GM23338 (cell line): Measurements from ENCODE around the gene CMPK1. TPM values are rescaled to one million over a fixed set of nuclear protein-coding genes. Genes with fewer than 3 reads are reported as not detected.

Source experiments
- ATAC-seq: fragments of 200-7000 bp; cut with Tn5 transposase; 3 replicates; pipeline ENCODE4 v1.9.1; 2020
- DNase-seq: peaks from one replicate; pipeline ENCODE4 v3.0.0-alpha.2; 2015; ENCODE audit warnings: low spot score
- H2AFZ ChIP-seq: fragments of 200-600 bp; sonication (generic); 2 replicates; pipeline ENCODE4 v1.8.0; 2016; ENCODE audit warnings: antibody characterized with exemption, mild to moderate bottlenecking, moderate library complexity
- H3F3A ChIP-seq: fragments of 200-600 bp; sonication (generic); replicated peaks from 2 replicates; pipeline ENCODE4 v1.8.0; 2017; ENCODE audit warnings: antibody characterized with exemption, mixed run types, low read depth
- H3K27ac ChIP-seq: fragments of 200-600 bp; sonication (generic); 2 replicates; pipeline ENCODE4 v1.6.1; 2016; ENCODE audit warnings: low read depth
- H3K27me3 ChIP-seq: fragments of 200-600 bp; sonication (generic); 2 replicates; pipeline ENCODE4 v1.8.0; 2016; ENCODE audit warnings: mild to moderate bottlenecking, mixed run types, moderate library complexity; ENCODE audit not compliant: insufficient read depth
- H3K36me3 ChIP-seq: fragments of 200-600 bp; sonication (generic); 2 replicates; pipeline ENCODE4 v1.8.0; 2016; ENCODE audit warnings: mild to moderate bottlenecking; ENCODE audit not compliant: insufficient read depth
- H3K4me1 ChIP-seq: fragments of 200-600 bp; sonication (generic); 2 replicates; pipeline ENCODE4 v1.8.0; 2016; ENCODE audit warnings: mild to moderate bottlenecking, moderate library complexity; ENCODE audit not compliant: insufficient read depth
- H3K4me2 ChIP-seq: fragments of 200-600 bp; sonication (generic); 2 replicates; pipeline ENCODE4 v1.7.1; 2017; ENCODE audit warnings: mixed run types
- H3K4me3 ChIP-seq: fragments of 200-600 bp; sonication (generic); 2 replicates; pipeline ENCODE4 v1.6.1; 2016; ENCODE audit warnings: mixed run types
- H3K79me2 ChIP-seq: fragments of 200-600 bp; sonication (generic); replicated peaks from 2 replicates; pipeline ENCODE4 v1.8.0; 2017; ENCODE audit warnings: mild to moderate bottlenecking; ENCODE audit not compliant: insufficient read depth
- H3K9me2 ChIP-seq: fragments of 200-600 bp; sonication (generic); 2 replicates; pipeline ENCODE4 v1.8.0; 2017; ENCODE audit not compliant: insufficient read depth
- H4K20me1 ChIP-seq: fragments of 200-600 bp; sonication (generic); replicated peaks from 2 replicates; pipeline ENCODE4 v1.8.0; 2017; ENCODE audit warnings: mild to moderate bottlenecking; ENCODE audit not compliant: insufficient read depth
- H3K27ac Mint-ChIP-seq: 2 replicates; pipeline ENCODE4 v1.8.0; 2020; ENCODE audit warnings: inconsistent platforms, mild to moderate bottlenecking, moderate library complexity, mixed read lengths
- H3K27me3 Mint-ChIP-seq: 3 replicates; pipeline ENCODE4 v1.8.0; 2022; ENCODE audit warnings: low read depth, mild to moderate bottlenecking, moderate library complexity, mixed read lengths, inconsistent platforms; ENCODE audit not compliant: insufficient read depth, poor library complexity
- H3K36me3 Mint-ChIP-seq: 3 replicates; pipeline ENCODE4 v1.8.0; 2021; ENCODE audit warnings: low read depth, mild to moderate bottlenecking, inconsistent platforms, moderate library complexity, mixed read lengths
- H3K4me1 Mint-ChIP-seq: 3 replicates; pipeline ENCODE4 v1.8.0; 2020; ENCODE audit warnings: mild to moderate bottlenecking, inconsistent platforms, mixed read lengths
- H3K4me3 Mint-ChIP-seq: 3 replicates; pipeline ENCODE4 v1.8.0; 2021; ENCODE audit warnings: moderate library complexity, mild to moderate bottlenecking, inconsistent platforms, mixed read lengths
- H3K9me3 Mint-ChIP-seq: 3 replicates; pipeline ENCODE4 v1.8.0; 2020; ENCODE audit warnings: moderate library complexity, mild to moderate bottlenecking, inconsistent platforms, mixed read lengths
- EZH2 ChIP-seq: fragments of 200-600 bp; sonication (generic); IDR thresholded peaks from one replicate; pipeline ENCODE4 v1.8.0; 2017; ENCODE audit warnings: antibody characterized with exemption, mild to moderate bottlenecking, low read depth; ENCODE audit not compliant: unreplicated experiment
- JUNB ChIP-seq: IDR thresholded peaks from one replicate; pipeline ENCODE4 v1.6.1; 2016; ENCODE audit warnings: antibody characterized with exemption; ENCODE audit not compliant: unreplicated experiment
- NANOG ChIP-seq: IDR thresholded peaks from 2 replicates; pipeline ENCODE4 v1.6.1; 2016; ENCODE audit warnings: antibody characterized with exemption, borderline replicate concordance
- polyA plus RNA-seq: library from polyadenylated mRNA; unstranded; fragments of >200 nt; fragmentation: Nextera tagmentation; extraction: Ambion mirVana; gene quantifications from 2 replicates; pipeline ENCODE4 v1.2.1, GENCODE V29; 2016
- total RNA-seq: library from RNA; depleted of rRNA; stranded (reverse); fragments of >200 nt; shearing (Covaris generic); gene quantifications from 2 replicates; pipeline ENCODE4 v1.2.3, GENCODE V29; 2014
- TF ChIP-seq, protein P1 (sequence below): fragments of 250-450 bp; sonication (Bioruptor Pico); IDR thresholded peaks from 2 replicates; pipeline ENCODE4 v1.5.0; 2020; ENCODE audit warnings: mild to moderate bottlenecking, moderate library complexity
- TF ChIP-seq, protein P2 (sequence below): IDR thresholded peaks from one replicate; pipeline ENCODE4 v1.6.1; 2018; ENCODE audit warnings: antibody characterized with exemption; ENCODE audit not compliant: unreplicated experiment

Gene CMPK1
- total and polyA plus RNA-seq, 2 experiments from 2014 or later: 22.8 to 28.6 TPM

DNA sequence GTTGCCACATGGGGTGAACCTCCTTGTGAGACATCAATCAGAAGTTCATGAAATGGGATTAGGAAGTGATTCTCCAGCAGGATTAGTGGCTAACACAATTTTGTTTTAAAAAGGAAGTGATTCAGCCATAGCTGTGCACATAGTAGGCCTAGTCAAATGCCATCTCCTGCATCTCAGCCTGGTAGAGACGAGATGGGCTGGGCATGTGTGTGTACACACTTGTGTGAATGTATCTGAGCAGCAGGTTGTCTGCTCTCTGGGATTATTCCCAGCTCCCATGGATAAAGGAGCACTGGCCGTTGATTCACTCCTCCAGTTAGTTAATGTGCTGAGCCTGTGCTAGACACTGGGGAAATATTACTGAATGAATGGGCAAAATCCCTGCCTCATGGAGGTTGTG, 84.5 kb downstream of the CMPK1 start:
- no peaks in the 10 kb centered on the region for H4K20me1 ChIP-seq
- Mint-ChIP-seq H3K27me3 (peaks cover 72% of the 10 kb centered on the region), H3K4me3 (no peak overlapping the region), H3K4me1 (peaks cover 11% of the 10 kb centered on the region), H3K36me3 (peaks cover 6% of the 10 kb centered on the region; the same call in 1 of the 3 replicates), H3K27ac (no peak overlapping the region), H3K9me3 (no peaks in the 10 kb centered on the region; the same call in 1 of the 3 replicates)
- no peaks in the 10 kb centered on the region; the same call in 1 of the 2 replicates for H3K4me1 ChIP-seq
- no peaks in the 10 kb centered on the region for H3K79me2 ChIP-seq
- H3K27ac ChIP-seq: no peak overlapping the region
- no peak overlapping the region for H2AFZ ChIP-seq
- no peaks in the 10 kb centered on the region for H3K9me2 ChIP-seq
- no peaks in the 10 kb centered on the region for H3F3A ChIP-seq
- TF ChIP-seq, protein P1, sequence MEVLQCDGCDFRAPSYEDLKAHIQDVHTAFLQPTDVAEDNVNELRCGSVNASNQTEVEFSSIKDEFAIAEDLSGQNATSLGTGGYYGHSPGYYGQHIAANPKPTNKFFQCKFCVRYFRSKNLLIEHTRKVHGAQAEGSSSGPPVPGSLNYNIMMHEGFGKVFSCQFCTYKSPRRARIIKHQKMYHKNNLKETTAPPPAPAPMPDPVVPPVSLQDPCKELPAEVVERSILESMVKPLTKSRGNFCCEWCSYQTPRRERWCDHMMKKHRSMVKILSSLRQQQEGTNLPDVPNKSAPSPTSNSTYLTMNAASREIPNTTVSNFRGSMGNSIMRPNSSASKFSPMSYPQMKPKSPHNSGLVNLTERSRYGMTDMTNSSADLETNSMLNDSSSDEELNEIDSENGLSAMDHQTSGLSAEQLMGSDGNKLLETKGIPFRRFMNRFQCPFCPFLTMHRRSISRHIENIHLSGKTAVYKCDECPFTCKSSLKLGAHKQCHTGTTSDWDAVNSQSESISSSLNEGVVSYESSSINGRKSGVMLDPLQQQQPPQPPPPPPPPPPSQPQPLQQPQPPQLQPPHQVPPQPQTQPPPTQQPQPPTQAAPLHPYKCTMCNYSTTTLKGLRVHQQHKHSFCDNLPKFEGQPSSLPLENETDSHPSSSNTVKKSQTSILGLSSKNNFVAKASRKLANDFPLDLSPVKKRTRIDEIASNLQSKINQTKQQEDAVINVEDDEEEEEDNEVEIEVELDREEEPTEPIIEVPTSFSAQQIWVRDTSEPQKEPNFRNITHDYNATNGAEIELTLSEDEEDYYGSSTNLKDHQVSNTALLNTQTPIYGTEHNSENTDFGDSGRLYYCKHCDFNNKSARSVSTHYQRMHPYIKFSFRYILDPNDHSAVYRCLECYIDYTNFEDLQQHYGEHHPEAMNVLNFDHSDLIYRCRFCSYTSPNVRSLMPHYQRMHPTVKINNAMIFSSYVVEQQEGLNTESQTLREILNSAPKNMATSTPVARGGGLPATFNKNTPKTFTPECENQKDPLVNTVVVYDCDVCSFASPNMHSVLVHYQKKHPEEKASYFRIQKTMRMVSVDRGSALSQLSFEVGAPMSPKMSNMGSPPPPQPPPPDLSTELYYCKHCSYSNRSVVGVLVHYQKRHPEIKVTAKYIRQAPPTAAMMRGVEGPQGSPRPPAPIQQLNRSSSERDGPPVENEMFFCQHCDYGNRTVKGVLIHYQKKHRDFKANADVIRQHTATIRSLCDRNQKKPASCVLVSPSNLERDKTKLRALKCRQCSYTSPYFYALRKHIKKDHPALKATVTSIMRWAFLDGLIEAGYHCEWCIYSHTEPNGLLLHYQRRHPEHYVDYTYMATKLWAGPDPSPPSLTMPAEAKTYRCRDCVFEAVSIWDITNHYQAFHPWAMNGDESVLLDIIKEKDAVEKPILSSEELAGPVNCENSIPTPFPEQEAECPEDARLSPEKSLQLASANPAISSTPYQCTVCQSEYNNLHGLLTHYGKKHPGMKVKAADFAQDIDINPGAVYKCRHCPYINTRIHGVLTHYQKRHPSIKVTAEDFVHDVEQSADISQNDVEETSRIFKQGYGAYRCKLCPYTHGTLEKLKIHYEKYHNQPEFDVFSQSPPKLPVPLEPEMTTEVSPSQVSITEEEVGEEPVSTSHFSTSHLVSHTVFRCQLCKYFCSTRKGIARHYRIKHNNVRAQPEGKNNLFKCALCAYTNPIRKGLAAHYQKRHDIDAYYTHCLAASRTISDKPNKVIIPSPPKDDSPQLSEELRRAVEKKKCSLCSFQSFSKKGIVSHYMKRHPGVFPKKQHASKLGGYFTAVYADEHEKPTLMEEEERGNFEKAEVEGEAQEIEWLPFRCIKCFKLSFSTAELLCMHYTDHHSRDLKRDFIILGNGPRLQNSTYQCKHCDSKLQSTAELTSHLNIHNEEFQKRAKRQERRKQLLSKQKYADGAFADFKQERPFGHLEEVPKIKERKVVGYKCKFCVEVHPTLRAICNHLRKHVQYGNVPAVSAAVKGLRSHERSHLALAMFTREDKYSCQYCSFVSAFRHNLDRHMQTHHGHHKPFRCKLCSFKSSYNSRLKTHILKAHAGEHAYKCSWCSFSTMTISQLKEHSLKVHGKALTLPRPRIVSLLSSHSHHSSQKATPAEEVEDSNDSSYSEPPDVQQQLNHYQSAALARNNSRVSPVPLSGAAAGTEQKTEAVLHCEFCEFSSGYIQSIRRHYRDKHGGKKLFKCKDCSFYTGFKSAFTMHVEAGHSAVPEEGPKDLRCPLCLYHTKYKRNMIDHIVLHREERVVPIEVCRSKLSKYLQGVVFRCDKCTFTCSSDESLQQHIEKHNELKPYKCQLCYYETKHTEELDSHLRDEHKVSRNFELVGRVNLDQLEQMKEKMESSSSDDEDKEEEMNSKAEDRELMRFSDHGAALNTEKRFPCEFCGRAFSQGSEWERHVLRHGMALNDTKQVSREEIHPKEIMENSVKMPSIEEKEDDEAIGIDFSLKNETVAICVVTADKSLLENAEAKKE: no peak
- TF ChIP-seq EZH2: peak; percentile 7
- H3K36me3 ChIP-seq: no peaks in the 10 kb centered on the region
- H3K4me3 ChIP-seq: no peak overlapping the region
- peaks cover 99% of the 10 kb centered on the region for H3K27me3 ChIP-seq
- no peak overlapping the region for H3K4me2 ChIP-seq
- DNase-seq (no peak), ATAC-seq (no peak)

DNA sequence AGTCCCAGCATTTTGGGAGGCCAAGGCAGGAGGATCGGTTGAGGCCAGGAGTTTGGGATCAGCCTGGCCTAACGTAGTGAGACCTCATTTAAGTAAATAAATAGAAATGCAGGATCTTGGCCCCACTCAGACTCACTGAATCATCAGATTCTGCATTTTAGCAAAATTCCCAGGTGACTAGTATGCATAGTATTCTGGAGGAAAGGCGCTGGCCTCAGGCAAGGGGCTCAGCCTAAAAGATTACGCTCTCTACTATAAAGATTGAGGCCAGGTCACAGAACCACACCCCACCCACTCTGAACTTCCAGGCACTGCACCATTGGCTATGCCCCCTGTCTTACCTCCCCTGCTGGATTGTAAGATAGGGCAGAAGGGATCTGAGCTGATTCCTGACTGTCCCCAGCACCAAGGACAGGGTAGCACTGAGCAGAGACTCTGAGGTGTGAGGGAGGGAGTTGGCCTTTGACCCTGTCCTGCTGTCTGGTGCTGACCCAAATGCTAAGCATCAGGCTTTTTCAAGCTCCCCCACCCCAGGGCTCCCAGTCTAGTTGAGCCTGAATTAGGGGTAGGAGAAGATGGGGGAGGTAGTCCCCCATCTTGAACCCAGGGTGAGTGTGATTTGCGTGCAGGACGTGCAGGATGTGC, 85.2 kb downstream of the CMPK1 start:
- no peak for ATAC-seq

More for the DNA sequence above, 85.2 kb downstream of the CMPK1 start:
- no peak for DNase-seq
- Histone ChIP-seq H3K27ac (no peak overlapping the region), H3K4me2 (no peak overlapping the region), H3K4me1 (no peaks in the 10 kb centered on the region; the same call in 1 of the 2 replicates), H2AFZ (no peak overlapping the region), H4K20me1 (no peaks in the 10 kb centered on the region), H3F3A (no peaks in the 10 kb centered on the region), H3K4me3 (no peak overlapping the region), H3K27me3 (peaks cover 98% of the 10 kb centered on the region), H3K79me2 (no peaks in the 10 kb centered on the region), H3K9me2 (no peaks in the 10 kb centered on the region), H3K36me3 (no peaks in the 10 kb centered on the region)
- peaks cover 11% of the 10 kb centered on the region for H3K4me1 Mint-ChIP-seq
- TF ChIP-seq, protein P2, sequence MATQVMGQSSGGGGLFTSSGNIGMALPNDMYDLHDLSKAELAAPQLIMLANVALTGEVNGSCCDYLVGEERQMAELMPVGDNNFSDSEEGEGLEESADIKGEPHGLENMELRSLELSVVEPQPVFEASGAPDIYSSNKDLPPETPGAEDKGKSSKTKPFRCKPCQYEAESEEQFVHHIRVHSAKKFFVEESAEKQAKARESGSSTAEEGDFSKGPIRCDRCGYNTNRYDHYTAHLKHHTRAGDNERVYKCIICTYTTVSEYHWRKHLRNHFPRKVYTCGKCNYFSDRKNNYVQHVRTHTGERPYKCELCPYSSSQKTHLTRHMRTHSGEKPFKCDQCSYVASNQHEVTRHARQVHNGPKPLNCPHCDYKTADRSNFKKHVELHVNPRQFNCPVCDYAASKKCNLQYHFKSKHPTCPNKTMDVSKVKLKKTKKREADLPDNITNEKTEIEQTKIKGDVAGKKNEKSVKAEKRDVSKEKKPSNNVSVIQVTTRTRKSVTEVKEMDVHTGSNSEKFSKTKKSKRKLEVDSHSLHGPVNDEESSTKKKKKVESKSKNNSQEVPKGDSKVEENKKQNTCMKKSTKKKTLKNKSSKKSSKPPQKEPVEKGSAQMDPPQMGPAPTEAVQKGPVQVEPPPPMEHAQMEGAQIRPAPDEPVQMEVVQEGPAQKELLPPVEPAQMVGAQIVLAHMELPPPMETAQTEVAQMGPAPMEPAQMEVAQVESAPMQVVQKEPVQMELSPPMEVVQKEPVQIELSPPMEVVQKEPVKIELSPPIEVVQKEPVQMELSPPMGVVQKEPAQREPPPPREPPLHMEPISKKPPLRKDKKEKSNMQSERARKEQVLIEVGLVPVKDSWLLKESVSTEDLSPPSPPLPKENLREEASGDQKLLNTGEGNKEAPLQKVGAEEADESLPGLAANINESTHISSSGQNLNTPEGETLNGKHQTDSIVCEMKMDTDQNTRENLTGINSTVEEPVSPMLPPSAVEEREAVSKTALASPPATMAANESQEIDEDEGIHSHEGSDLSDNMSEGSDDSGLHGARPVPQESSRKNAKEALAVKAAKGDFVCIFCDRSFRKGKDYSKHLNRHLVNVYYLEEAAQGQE: peak; percentile 44
- no peak for TF ChIP-seq JUNB
- TF ChIP-seq NANOG: no peak
- peaks cover 69% of the 10 kb centered on the region for H3K27me3 Mint-ChIP-seq
- H3K36me3 Mint-ChIP-seq: peaks cover 6% of the 10 kb centered on the region; the same call in 1 of the 3 replicates
- no peak overlapping the region for H3K4me3 Mint-ChIP-seq
- H3K27ac Mint-ChIP-seq: no peak overlapping the region
- H3K9me3 Mint-ChIP-seq: no peaks in the 10 kb centered on the region; the same call in 1 of the 3 replicates
